ENCODE measurements around the gene SYNGAP1.
"Not testable (repeated sequence)": the region's sequence is repeated elsewhere in the genome, so short reads cannot be mapped to it uniquely, and the experiment has no call there.

SYNGAP1 gene

GRCh38 chr6:33419580-33420490 is at the start of gene SYNGAP1:
TSS of gene SYNGAP1 (plus strand) at chr6:33420065. CDS start at chr6:33420265, 200 bp downstream.
- ATAC-seq: no peak
- peak; percentile 67 for DNase-seq

GRCh38 chr6:33371901-33372300 is 48.0 kb upstream of the SYNGAP1 start:
- ATAC-seq, DNase-seq: not testable (repeated sequence)

GRCh38 chr6:33372526-33373123 is 47.2 kb upstream of the SYNGAP1 start:
- DNase-seq: no peak
- ATAC-seq: no peak

- no peak for DNase-seq
- ATAC-seq: no peak
Observed at GRCh38 chr6:33373960-33374910, 45.6 kb upstream of the SYNGAP1 start.

GRCh38 chr6:33375143-33375671 is 44.7 kb upstream of the SYNGAP1 start:
- DNase-seq (no peak), ATAC-seq (no peak)

GRCh38 chr6:33377171-33377570 is 42.7 kb upstream of the SYNGAP1 start:
- DNase-seq: no peak

GRCh38 chr6:33379184-33379583 is 40.7 kb upstream of the SYNGAP1 start:
- DNase-seq, ATAC-seq: not testable (repeated sequence)

More at GRCh38 chr6:33377171-33377570, 42.7 kb upstream of the SYNGAP1 start:
- no peak for ATAC-seq

- ATAC-seq: no peak
- DNase-seq: no peak
Observed at GRCh38 chr6:33380272-33380981, 39.4 kb upstream of the SYNGAP1 start.

- DNase-seq (no peak), ATAC-seq (peak; percentile 46)
Observed at GRCh38 chr6:33383427-33384185, 36.3 kb upstream of the SYNGAP1 start.

- DNase-seq: no peak
- ATAC-seq: no peak
Observed at GRCh38 chr6:33384581-33385020, 35.3 kb upstream of the SYNGAP1 start.

- DNase-seq (no peak), ATAC-seq (no peak)
Observed at GRCh38 chr6:33390173-33390572, 29.7 kb upstream of the SYNGAP1 start.

- ATAC-seq (no peak), DNase-seq (no peak)
Observed at GRCh38 chr6:33390767-33391277, 29.0 kb upstream of the SYNGAP1 start.

GRCh38 chr6:33391278-33391921 is 28.5 kb upstream of the SYNGAP1 start, which contains the start of gene KIFC1:
TSS of gene KIFC1 (plus strand) at chr6:33391823. CDS start at chr6:33391986, 163 bp downstream.
- ATAC-seq: peak; percentile 97
- peak; percentile 99 for DNase-seq

GRCh38 chr6:33391922-33392594 is 27.8 kb upstream of the SYNGAP1 start:
- ATAC-seq: peak; percentile 28
- peak; percentile 65 for DNase-seq

- DNase-seq: no peak
- ATAC-seq: no peak
Observed at GRCh38 chr6:33392595-33392948, 27.3 kb upstream of the SYNGAP1 start.

- no peak for DNase-seq
- no peak for ATAC-seq
Observed at GRCh38 chr6:33392979-33393378, 26.9 kb upstream of the SYNGAP1 start.

- ATAC-seq (no peak), DNase-seq (no peak)
Observed at GRCh38 chr6:33397541-33397940, 22.3 kb upstream of the SYNGAP1 start.

GRCh38 chr6:33398601-33399000 is 21.3 kb upstream of the SYNGAP1 start:
- DNase-seq, ATAC-seq: not testable (repeated sequence)

GRCh38 chr6:33399881-33400280 is 20.0 kb upstream of the SYNGAP1 start:
- ATAC-seq, DNase-seq: not testable (repeated sequence)
